Right cardiac atrium (tissue), 5 donors: ENCODE data around the gene LYPD4. TPM values are rescaled to one million over a fixed set of nuclear protein-coding genes. Genes with fewer than 3 reads are reported as not detected.

Experiments used
- ATAC-seq, 2 donors: fragments of 200-7000 bp; cut with Tn5 transposase; one replicate each; pipeline versions ENCODE4 v1.8.0 to v1.9.1; 2020; ENCODE audit warnings: moderate library complexity in 2 of 2, mild to moderate bottlenecking in 1 of 2
- DNase-seq, 3 donors: peaks; one replicate each; pipeline ENCODE4 v3.0.0-alpha.2; 2020
- H3K27ac ChIP-seq: one replicate; pipeline ENCODE4 v1.5.1; 2013; ENCODE audit warnings: mild to moderate bottlenecking, low read length, control low read depth, moderate library complexity
- H3K27me3 ChIP-seq: one replicate; pipeline ENCODE4 v1.6.1; 2013; ENCODE audit not compliant: control insufficient read depth, insufficient read depth
- H3K4me1 ChIP-seq: one replicate; pipeline ENCODE4 v1.6.1; 2013; ENCODE audit warnings: low read length; ENCODE audit not compliant: control insufficient read depth, insufficient read depth
- H3K4me3 ChIP-seq: one replicate; pipeline ENCODE4 v1.5.1; 2013; ENCODE audit warnings: low read length, control low read depth
- H3K9me3 ChIP-seq: one replicate; pipeline ENCODE4 v1.6.1; 2013; ENCODE audit warnings: low read length; ENCODE audit not compliant: control insufficient read depth
- WGBS: extraction: QIAGEN DNeasy Blood & Tissue Kit; methylation state at CpG from one replicate; pipeline ENCODE4 v1.1.7; 2013; 5-methylcytosine and 5-hydroxymethylcytosine counted together
- intact Hi-C, 4 donors: fragments of 100-400 bp; cut with DNase I; formaldehyde crosslinking; loops; one replicate each; pipeline versions ENCODE4 v1.11.0 to v1.14.0; 2022 to 2023
- polyA plus RNA-seq: library from polyadenylated mRNA; stranded (reverse); fragments of 200-250 nt; gene quantifications from one replicate; pipeline ENCODE4 v1.2.3, GENCODE V29; 2013
- total RNA-seq, 4 donors: library from RNA; stranded (reverse); fragmentation: NEBNext Ultra II Directional; extraction: Animal tissue kit (Norgen Biotek cat#: 25700); gene quantifications; one replicate each; pipeline ENCODE4 v1.2.1, GENCODE V29; 2021
- donor health status: healthy with polysubstance abuse.
- donor health status: DM: no; HTN: yes; CAD: no.
- donor health status: DM: no; HTN: no; CAD: no.
- donor health status: DM: no; HTN: yes; CAD: no; lungs with severe emphysema.
- donor health status: DM: yes; HTN: yes; CAD: no.

LYPD4 gene
- total and polyA plus RNA-seq, 5 donors: not detected

- no peak overlapping the region for H3K27ac ChIP-seq
- H3K4me1 ChIP-seq: peaks cover 10% of the 10 kb centered on the region
- no peak for ATAC-seq
- no peaks in the 10 kb centered on the region for H3K27me3 ChIP-seq
- 79% methylated on average over 11 of the region's 11 CpGs for WGBS
- H3K4me3 ChIP-seq: no peak overlapping the region
- no peak for DNase-seq
- intact Hi-C loops: no loop called here
- no peaks in the 10 kb centered on the region for H3K9me3 ChIP-seq
These were observed 18.9 kb upstream of the LYPD4 start for GRCh38 chr19:41863209-41863931.

- Histone ChIP-seq H3K27ac (no peak overlapping the region), H3K9me3 (no peaks in the 10 kb centered on the region)
These were observed 18.0 kb upstream of the LYPD4 start for GRCh38 chr19:41862445-41862986.

DNA sequence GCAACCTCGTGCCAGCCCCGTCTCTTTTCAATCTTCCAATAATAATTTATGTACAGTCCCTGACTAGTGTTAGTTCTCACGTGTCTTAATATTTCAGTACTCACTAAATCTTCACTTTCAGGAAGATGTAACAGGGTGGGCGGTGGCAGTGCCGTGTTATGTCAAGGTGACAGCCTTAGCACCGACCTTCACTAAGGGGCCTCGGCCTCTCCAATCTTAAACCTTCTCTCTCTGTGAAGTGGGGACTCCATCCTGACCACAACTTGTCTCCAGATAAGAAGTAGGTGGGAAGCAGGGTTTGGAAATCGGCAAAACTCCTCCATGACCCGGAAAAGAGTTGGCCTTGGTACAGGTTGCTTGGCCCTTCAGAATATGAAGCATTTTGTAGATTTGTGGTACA is 17.4 kb upstream of the LYPD4 start:
- no peak overlapping the region for H3K27ac ChIP-seq
- H3K4me3 ChIP-seq: no peak overlapping the region
- no peaks in the 10 kb centered on the region for H3K9me3 ChIP-seq
- peaks cover 10% of the 10 kb centered on the region for H3K4me1 ChIP-seq
- no peaks in the 10 kb centered on the region for H3K27me3 ChIP-seq
- DNase-seq (no peak), ATAC-seq (no peak)
- WGBS: 68% methylated on average over 9 of the region's 9 CpGs
- intact Hi-C loops: no loop called here

More at GRCh38 chr19:41862445-41862986, 18.0 kb upstream of the LYPD4 start:
- WGBS: 65% methylated on average over 2 of the region's 2 CpGs
- DNase-seq (no peak), ATAC-seq (no peak)
- peaks cover 10% of the 10 kb centered on the region for H3K4me1 ChIP-seq
- no peaks in the 10 kb centered on the region for H3K27me3 ChIP-seq
- intact Hi-C loops: no loop called here
- H3K4me3 ChIP-seq: no peak overlapping the region

DNA sequence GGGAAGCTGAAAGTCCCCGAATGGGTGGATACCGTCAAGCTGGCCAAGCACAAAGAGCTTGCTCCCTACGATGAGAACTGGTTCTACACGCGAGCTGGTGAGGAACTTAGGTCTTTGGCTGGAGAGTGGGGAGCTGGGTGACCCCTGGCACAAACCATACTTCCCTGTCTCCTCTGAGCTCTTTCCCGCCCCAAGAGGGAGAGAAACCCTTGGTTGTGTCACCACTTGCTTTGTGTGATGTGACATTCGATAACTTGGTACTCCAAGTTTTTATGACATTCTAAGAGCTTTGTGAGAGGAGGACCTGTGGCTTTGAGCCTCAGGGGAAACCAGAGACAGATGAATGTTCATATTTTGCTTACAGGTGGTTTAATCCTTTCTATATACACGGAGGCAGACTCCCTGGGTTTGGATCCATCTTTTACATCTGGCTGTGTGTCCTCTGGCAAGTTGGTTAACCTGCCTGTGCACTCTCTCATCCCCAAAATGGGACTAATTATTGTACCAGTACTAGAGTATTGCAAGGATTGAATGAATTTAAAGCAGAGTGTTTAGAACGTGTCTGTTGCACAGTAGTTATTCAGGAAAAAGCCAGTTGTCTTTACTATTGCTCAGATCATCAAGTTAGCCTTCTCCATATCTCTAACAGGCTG is 16.8 kb upstream of the LYPD4 start:
- WGBS: 36% methylated on average over 9 of the region's 9 CpGs
- H3K4me1 ChIP-seq: peaks cover 10% of the 10 kb centered on the region
- intact Hi-C loops: no loop called here
- H3K27me3 ChIP-seq: no peaks in the 10 kb centered on the region
- peak overlapping the region; percentile 77 for H3K4me3 ChIP-seq
- DNase-seq: no peak
- ATAC-seq: no peak
- no peaks in the 10 kb centered on the region for H3K9me3 ChIP-seq
- peak overlapping the region; percentile 42 for H3K27ac ChIP-seq

DNA sequence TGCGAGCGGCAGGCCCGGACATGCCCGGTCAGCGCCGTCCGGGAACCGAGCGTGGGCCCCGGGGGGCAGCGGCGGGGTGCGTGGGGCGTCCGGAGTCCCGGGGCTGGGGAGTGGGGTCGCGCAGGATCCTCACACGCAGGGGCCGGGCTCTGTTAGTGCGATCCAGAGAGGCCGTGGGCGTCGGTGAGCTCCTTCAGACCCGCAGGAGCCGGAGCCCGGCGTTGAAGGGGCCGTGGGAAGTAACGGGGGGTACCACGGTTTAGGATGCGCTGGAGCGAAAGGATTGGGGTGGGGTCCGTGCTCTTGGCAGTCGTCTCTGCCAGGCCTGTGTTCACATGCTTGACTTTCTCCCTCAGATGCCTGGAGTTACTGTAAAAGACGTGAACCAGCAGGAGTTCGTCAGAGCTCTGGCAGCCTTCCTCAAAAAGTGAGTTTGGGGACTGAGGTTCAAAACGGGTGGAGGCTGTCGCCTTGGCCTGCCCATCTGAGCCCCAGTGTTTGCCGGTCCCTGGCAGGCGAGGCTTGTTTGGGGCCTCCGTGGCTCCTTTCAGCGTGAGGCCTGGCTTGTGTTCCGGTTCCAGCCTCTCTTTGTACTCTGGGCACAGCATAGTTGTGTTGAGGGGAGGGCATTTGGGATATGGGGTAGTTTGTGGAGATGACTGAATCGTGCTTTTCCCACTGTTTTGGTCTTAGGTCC is 16.1 kb upstream of the LYPD4 start:
- intact Hi-C loops: no loop called here
- DNase-seq: no peak
- Histone ChIP-seq H3K27ac (peak overlapping the region; percentile 42), H3K4me1 (peaks cover 10% of the 10 kb centered on the region), H3K27me3 (no peaks in the 10 kb centered on the region), H3K4me3 (peak overlapping the region; percentile 77), H3K9me3 (no peaks in the 10 kb centered on the region)
- ATAC-seq: no peak
- WGBS: under 1% methylated on average over 45 of the region's 45 CpGs

- intact Hi-C loops: no loop called here
These were observed 15.3 kb upstream of the LYPD4 start, which contains the start of gene RPS19 for GRCh38 chr19:41859618-41860418. Gene RPS19, plus strand, starts transcription at chr19:41860255. Its CDS starts 520 bp downstream, at chr19:41860775.

DNA sequence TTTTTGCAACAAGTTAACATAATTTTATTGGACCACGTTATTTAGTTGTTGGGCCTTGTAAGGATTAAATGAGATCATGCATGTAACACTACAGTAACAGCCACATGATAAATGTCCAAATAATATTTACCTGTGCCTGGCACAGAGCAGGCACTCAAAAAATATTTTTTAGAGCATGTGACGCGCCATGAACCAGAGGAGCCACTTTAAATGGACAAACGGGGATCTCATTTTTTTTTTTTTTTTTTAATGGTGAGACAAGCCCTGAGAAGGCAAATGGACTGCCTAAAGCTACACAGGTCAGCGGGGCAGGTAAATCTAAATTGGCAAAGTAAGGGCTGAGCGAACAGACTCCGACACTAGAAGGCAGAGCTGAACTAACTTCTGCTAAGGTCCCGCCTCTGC is 14.7 kb upstream of the LYPD4 start:
- no peak for ATAC-seq
- no peak for DNase-seq
- Histone ChIP-seq H3K4me1 (peaks cover 10% of the 10 kb centered on the region), H3K27me3 (no peaks in the 10 kb centered on the region), H3K4me3 (peak overlapping the region; percentile 33), H3K9me3 (no peaks in the 10 kb centered on the region), H3K27ac (no peak overlapping the region)
- intact Hi-C loops: no loop called here
- 2% methylated on average over 8 of the region's 8 CpGs for WGBS

More at GRCh38 chr19:41859618-41860418, 15.3 kb upstream of the LYPD4 start, which contains the start of gene RPS19:
- H3K27ac ChIP-seq: peak within 1 kb of the TSS; percentile 87
- peaks cover 10% of the 10 kb centered on the region for H3K4me1 ChIP-seq
- peak within 1 kb of the TSS; percentile 77 for H3K4me3 ChIP-seq
- H3K9me3 ChIP-seq: no peaks in the 10 kb centered on the region
- no peaks in the 10 kb centered on the region for H3K27me3 ChIP-seq
- ATAC-seq: peak; percentile 96
- WGBS: under 1% methylated on average over 76 of the region's 76 CpGs
- peak; percentile 98 to 99 (median 99) for DNase-seq

DNA sequence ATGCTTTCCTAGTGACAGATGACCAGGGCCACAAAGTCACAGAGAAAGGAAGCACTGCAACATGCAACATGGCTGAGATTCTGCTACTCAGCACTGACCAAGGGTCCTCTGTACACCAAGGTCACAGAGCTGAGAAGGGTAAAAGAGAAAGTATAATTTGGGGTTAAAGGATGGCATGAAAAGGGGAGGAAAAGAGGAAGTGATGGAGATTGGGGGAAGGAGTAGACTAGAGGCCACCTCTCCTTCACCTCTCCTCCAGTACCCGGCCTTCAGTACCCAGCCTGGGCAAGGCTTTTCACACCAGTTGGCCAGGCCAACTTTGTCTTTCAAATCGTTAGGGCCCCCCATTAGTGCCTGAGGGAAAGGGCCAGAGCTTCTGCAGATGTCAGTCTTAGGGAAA is 9.3 kb upstream of the LYPD4 start:
- Histone ChIP-seq H3K27ac (no peak overlapping the region), H3K4me1 (no peaks in the 10 kb centered on the region), H3K27me3 (no peaks in the 10 kb centered on the region), H3K9me3 (no peaks in the 10 kb centered on the region), H3K4me3 (no peak overlapping the region)
- DNase-seq (no peak), ATAC-seq (no peak)
- intact Hi-C loops: no loop called here
- 59% methylated on average over 2 of the region's 2 CpGs for WGBS

DNA sequence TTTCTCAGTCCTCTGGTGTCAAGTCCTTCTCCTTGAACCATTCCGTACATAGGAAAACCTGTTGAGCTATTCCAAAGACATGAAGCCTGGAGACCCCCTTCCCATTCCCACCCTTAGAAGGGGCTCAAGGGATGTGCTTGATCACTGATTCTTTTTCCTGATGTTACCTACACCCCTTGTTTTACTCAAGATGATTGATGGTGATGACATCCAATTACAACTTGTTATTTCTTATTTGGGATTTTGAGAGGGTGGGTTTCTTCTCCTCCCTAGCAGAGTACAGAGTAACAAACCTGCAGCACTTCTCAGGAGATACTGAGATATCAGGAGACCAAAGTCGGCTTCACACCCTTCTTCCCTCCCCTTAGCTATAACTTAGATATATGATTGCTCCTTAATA is 8.9 kb upstream of the LYPD4 start:
- H3K4me1 ChIP-seq: no peaks in the 10 kb centered on the region
- 38% methylated on average over 2 of the region's 2 CpGs for WGBS
- intact Hi-C loops: no loop called here
- no peak overlapping the region for H3K4me3 ChIP-seq
- no peak for ATAC-seq
- H3K9me3 ChIP-seq: no peaks in the 10 kb centered on the region
- DNase-seq: no peak
- H3K27ac ChIP-seq: no peak overlapping the region
- H3K27me3 ChIP-seq: no peaks in the 10 kb centered on the region

- ATAC-seq (no peak), DNase-seq (no peak)
- Histone ChIP-seq H3K27me3 (no peaks in the 10 kb centered on the region), H3K9me3 (no peaks in the 10 kb centered on the region), H3K4me3 (no peak overlapping the region), H3K4me1 (no peaks in the 10 kb centered on the region), H3K27ac (no peak overlapping the region)
- 40% methylated on average over 4 of the region's 4 CpGs for WGBS
- intact Hi-C loops: no loop called here
These were observed 7.0 kb upstream of the LYPD4 start for GRCh38 chr19:41851456-41851855.
